GM12874 (cell line): ENCODE results near the gene ZBTB20.

ENCODE experiments used
- TF ChIP-seq, protein P1 (sequence below): IDR thresholded peaks from 2 replicates; pipeline ENCODE4 v1.5.1; 2011; ENCODE audit warnings: low read depth, mild to moderate bottlenecking, control low read depth, low read length, moderate library complexity; ENCODE audit not compliant: insufficient read depth

The ZBTB20 gene

DNA sequence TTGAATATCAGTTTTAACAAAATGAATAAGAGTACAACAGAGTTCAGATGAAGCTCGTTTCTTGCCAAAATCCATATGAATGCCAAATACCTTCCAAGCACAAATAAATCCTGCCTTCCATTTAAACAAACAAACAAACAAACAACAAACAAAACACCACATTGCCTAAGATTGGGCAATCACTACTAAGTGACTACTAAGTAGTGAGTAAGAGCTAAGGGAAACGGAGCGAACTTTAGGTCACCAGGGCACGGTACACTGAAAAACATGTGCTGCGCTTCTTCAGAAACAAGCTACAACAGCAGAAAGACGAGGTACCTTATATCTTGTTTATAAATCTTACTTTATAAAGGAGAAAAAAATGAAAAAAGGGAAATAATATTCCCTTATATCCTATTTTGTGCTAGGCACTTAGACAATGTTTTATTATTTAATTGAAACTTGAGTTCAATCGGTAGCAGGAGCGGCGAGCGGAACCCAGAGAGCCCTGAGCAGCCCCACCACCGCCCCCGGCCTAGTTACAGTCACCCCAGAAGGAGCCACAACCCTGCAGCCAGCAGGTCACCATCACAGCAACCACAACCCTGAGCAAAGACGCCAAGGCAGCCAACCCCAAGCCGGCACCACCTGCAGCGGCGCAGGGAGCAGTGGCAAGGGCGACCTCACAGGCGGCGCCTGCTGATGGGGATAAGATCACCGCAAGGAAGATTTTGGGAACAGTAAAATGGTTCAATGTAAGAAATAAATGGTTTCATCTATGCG lies 216.9 kb downstream of the ZBTB20 start:
- TF ChIP-seq, protein P1, sequence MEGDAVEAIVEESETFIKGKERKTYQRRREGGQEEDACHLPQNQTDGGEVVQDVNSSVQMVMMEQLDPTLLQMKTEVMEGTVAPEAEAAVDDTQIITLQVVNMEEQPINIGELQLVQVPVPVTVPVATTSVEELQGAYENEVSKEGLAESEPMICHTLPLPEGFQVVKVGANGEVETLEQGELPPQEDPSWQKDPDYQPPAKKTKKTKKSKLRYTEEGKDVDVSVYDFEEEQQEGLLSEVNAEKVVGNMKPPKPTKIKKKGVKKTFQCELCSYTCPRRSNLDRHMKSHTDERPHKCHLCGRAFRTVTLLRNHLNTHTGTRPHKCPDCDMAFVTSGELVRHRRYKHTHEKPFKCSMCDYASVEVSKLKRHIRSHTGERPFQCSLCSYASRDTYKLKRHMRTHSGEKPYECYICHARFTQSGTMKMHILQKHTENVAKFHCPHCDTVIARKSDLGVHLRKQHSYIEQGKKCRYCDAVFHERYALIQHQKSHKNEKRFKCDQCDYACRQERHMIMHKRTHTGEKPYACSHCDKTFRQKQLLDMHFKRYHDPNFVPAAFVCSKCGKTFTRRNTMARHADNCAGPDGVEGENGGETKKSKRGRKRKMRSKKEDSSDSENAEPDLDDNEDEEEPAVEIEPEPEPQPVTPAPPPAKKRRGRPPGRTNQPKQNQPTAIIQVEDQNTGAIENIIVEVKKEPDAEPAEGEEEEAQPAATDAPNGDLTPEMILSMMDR: no peak

DNA sequence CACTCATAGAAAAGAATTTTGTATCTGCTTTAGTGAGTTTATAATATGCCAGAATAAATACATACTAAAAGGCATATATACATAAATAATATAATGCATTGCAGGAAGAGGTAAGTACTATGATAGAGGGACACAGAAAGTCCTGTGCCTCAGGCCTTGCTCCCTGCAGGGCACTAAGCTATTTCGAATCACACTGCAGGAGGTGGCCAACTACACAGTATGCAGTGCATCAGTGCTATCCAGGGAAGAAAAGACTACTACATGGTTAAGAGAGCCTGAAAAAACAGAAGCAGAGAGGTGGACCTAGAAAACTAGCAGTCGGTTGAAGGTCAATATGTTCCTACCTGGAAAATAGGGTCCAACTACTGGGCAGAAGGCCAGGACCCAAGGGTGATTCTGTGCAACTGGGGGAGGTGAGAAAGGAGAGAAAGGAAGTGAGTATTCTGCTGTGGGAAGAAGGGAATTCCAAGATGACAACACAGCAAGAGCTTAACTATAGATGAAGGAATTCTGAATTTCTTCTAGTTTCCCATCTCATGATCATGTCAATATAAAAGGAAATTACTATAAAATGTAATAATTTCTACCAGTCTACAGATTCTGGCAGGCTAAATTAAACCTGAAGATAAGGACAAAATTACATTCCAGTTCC lies 218.0 kb downstream of the ZBTB20 start:
- TF ChIP-seq, protein P1: no peak

DNA sequence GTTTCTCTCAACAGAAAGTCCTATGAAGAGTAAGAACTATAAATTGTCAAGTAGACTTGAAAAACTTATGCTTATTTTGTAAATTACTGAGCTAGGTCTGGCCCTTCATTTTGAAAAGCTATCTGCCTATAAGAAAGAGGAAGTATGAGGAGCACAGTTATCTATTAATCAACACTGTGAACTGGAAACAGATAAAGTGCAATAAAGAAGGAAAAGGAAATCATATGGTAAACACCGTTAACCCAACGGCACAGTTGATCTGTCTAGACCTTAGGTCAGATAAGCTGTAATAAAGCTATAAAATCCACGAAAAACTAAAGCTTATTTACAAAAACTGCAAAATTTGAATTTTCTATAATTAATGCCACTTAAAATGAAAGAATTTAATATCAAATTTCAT lies 242.5 kb downstream of the ZBTB20 start:
- TF ChIP-seq, protein P1: no peak

DNA sequence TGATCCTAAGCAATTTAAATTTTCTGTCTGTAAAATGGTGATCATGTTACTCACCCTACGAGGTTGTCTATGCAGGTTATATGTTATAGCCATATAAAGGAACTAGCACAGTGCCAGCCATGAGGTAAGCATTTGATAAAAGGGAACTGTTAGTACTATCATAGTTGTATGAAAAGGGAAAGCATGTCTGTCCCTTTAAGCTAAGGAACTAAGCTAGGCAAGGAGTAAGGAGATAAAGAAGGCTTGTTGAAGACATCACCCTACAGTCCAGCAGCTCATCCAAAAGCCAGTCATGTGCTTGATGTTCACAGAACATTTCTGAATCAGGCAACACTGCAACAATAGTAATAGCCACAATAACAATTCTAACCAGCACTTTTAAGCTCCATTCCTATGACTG lies 243.9 kb downstream of the ZBTB20 start:
- TF ChIP-seq, protein P1: no peak

DNA sequence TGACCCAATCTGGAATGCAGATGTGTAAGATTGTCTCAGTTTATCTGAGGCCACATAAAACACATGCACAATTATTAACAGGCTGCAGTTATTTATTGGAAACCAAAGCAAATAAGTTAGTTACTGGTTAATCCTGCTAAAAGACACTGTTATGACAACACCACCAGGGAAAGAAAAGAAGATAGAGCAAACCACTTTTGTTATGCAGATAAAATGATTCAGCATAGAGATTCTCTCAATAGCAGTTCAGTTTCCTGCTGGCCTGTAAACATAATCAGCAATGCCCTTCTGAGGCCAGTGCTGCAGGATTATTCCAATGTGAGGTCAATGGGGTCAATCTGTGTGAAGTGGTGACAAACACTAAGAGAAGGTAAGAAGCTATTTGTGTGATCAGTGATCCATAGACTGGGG lies 244.4 kb downstream of the ZBTB20 start:
- TF ChIP-seq, protein P1: no peak

DNA sequence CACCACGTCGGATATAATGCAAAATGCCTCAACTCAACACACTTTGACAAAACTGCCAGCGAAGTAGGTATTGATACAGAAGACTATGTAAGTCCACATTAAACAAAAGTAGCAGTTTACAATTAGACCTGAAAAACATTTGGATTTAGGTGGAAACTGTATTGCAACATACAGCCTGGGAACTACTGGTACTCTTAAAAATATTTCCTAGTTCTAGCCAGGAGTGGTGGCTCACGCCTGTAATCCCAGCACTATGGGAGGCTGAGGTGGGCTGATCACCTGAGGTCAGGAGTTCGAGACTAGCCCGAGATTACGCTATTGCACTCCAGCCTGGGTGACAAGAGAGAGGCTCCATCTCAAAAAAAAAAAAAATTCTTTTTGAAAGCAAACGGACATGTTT lies 246.2 kb downstream of the ZBTB20 start:
- TF ChIP-seq, protein P1: no peak

DNA sequence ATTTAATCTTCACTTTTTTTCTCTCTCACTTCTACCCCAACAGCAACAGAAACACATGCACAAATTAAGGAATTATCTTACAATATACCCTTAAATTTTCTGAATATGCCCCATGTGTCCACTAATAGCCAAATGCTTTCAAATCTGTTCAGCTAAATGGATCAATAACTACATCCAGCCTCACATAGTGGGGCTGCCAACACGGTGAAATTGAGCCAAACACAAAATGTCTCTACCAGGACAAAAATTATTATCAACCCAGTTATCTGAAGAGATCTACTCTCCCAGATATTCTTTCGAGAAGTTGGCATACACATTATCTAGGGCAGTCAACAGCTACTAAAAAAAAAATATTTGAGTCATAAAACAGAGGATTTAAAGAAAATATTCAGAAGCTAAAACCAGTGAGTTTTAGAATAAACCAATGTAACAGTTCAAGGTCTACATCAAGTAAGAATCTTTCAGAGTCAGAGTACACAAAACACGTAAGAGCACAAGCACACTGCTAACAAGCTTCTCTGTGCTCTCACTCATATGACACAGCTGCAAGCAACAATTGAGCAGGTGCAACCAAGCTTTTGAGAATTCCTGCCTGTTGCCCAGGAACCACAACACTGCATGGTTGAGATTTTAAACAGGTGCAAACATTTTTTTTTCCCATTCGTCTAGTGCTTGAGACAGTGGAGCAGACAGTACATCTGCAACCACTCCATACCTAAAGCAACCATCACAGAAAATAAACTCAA lies 247.7 kb downstream of the ZBTB20 start:
- TF ChIP-seq, protein P1: no peak
